Osteoblast (primary cell): ENCODE results near the gene STX11. TPM values are rescaled to one million over a fixed set of nuclear protein-coding genes. Genes with fewer than 3 reads are reported as not detected.
A peak's percentile ranks its signal among the peaks of the same experiment; 100 is the strongest.

Experiments
- DNase-seq: peaks from one replicate; pipeline ENCODE4 v3.0.0; 2011; ENCODE audit warnings: low spot score, mixed read lengths; ENCODE audit not compliant: insufficient read length; ENCODE audit errors: missing footprints
- H2AFZ ChIP-seq: 2 replicates; pipeline ENCODE4 v1.6.0; 2011; ENCODE audit warnings: mild to moderate bottlenecking, low read length
- H3K27ac ChIP-seq: 2 replicates; pipeline ENCODE4 v1.5.1; 2011; ENCODE audit warnings: mild to moderate bottlenecking, low read depth, low read length, moderate library complexity
- H3K27me3 ChIP-seq: 2 replicates; pipeline ENCODE4 v1.6.0; 2012; ENCODE audit warnings: mild to moderate bottlenecking, control low read depth, inconsistent platforms, low read length, moderate library complexity; ENCODE audit not compliant: insufficient read depth
- H3K36me3 ChIP-seq: 2 replicates; pipeline ENCODE4 v1.5.1; 2011; ENCODE audit warnings: mild to moderate bottlenecking, low read length, control low read depth, moderate library complexity; ENCODE audit not compliant: insufficient read depth
- H3K4me1 ChIP-seq: 2 replicates; pipeline ENCODE4 v1.5.1; 2011; ENCODE audit warnings: mild to moderate bottlenecking, low read length, control low read depth, moderate library complexity; ENCODE audit not compliant: insufficient read depth
- H3K4me2 ChIP-seq: 2 replicates; pipeline ENCODE4 v1.6.0; 2011; ENCODE audit warnings: mild to moderate bottlenecking, low read length; ENCODE audit not compliant: insufficient read depth
- H3K4me3 ChIP-seq: fragments of 200-600 bp; sonication (generic); 3 replicates; pipeline ENCODE4 v1.5.1; 2012; ENCODE audit warnings: mild to moderate bottlenecking, low read length, inconsistent platforms; ENCODE audit not compliant: insufficient read depth
- H3K79me2 ChIP-seq: 2 replicates; pipeline ENCODE4 v1.6.0; 2012; ENCODE audit warnings: mild to moderate bottlenecking, low read length, control low read depth, inconsistent platforms; ENCODE audit not compliant: insufficient read depth
- H3K9me3 ChIP-seq: 2 replicates; pipeline ENCODE4 v1.5.1; 2011; ENCODE audit warnings: low read depth, low read length, control low read depth
- H4K20me1 ChIP-seq: 2 replicates; pipeline ENCODE4 v1.6.0; 2012; ENCODE audit warnings: mild to moderate bottlenecking, low read length, control low read depth; ENCODE audit not compliant: insufficient read depth
- CTCF ChIP-seq: IDR thresholded peaks from 2 replicates; pipeline ENCODE4 v1.5.1; 2011; ENCODE audit warnings: mild to moderate bottlenecking, low read depth, low read length, moderate library complexity; ENCODE audit errors: extremely low read depth
- total RNA-seq: library from RNA; depleted of rRNA; stranded (reverse); fragments of >200 nt; gene quantifications from 2 replicates; pipeline ENCODE4 v1.2.3, GENCODE V29; 2012

Gene STX11
- total RNA-seq, result 0.29 and 0.36 TPM in 2 replicates

DNA sequence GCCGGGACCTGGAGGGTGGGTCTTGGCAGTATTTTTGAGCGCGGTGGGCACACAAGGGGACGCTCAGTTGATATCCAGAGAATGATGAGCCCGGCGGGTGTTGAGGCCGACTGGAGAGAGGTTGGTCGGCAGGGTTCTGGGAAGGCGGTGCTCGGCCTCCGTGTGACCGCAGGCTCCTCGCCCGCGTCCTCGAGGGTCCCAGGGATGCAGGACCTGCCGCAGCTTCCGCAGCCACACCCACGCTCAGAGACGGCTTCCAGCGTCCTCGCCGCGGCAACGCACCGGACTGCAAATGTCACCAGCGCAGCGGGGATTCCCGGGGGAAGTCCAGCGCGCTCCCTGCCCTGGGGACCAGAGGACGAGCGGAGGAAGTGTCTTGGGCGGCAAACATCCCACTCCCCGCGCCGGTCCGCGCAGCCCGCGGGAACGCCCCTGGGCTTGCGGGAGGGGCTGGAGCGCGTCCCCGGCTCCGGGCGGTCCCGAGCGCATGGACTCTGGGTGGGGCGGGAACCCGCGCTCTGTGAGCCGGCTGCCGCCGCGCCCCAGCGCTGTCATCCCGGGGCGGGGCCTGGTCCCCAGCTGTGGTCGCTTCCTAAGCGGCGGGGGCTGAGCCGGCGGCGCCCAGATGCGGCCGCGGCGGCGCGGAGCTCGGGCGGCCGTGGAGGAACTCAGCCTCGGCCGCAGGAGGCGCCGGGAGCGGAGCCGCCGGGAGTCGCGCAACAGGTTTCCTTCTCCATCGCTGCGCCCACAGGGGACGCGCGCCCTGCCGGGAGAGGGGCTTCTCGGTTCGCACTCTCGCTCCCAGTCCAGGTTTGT is at the start of gene STX11:
Gene STX11, plus strand, starts transcription at position 624 of the 816 bp plus-strand sequence. CDS start 36,111 bp downstream, outside the sequence.
- peaks cover 18% of the 10 kb centered on the region for H3K27me3 ChIP-seq

DNA sequence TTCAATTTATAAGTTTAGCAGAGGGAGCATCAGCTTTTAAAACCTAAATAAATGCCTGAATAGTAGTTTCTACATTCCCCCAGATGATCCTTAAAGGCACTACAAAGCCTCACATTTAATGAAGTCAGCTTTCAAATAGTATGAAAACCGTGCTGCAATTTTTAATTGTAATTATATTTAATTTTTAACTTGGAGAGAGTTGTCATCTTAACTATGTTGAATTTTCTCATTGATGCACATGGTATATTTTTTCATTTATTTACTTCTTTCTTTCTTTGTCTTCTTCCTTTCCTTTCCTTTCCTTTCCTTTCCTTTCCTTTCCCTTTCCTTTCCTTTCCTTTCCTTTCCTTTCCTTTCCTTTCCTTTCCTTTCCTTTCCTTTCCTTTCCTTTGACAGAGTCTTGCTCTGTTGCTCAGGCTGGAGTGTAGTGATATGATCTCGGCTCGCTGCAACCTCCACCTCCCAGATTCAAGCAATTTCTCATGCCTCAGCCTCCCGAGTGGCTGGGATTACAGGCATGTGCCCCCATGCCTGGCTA is 47.2 kb upstream of the STX11 start:
- no peak for TF ChIP-seq CTCF
- H4K20me1 ChIP-seq, result no peaks in the 10 kb centered on the region
- no peaks in the 10 kb centered on the region for H3K36me3 ChIP-seq
- H3K27ac ChIP-seq, result no peak overlapping the region
- no peaks in the 10 kb centered on the region for H3K4me1 ChIP-seq
- no peak overlapping the region for H3K4me3 ChIP-seq
- no peak overlapping the region for H3K4me2 ChIP-seq
- no peaks in the 10 kb centered on the region for H3K9me3 ChIP-seq
- no peaks in the 10 kb centered on the region for H3K27me3 ChIP-seq
- H3K79me2 ChIP-seq, result no peaks in the 10 kb centered on the region
- no peak for DNase-seq
- H2AFZ ChIP-seq, result no peak overlapping the region

More for the DNA sequence above, at the start of gene STX11:
- H3K27ac ChIP-seq, result no peak within 1 kb of the TSS
- H3K9me3 ChIP-seq, result no peaks in the 10 kb centered on the region
- H2AFZ ChIP-seq, result peak within 1 kb of the TSS; percentile 87
- H4K20me1 ChIP-seq, result no peaks in the 10 kb centered on the region
- peak; percentile 86 for DNase-seq
- H3K79me2 ChIP-seq, result no peaks in the 10 kb centered on the region
- H3K36me3 ChIP-seq, result no peaks in the 10 kb centered on the region
- H3K4me1 ChIP-seq, result peaks cover 7% of the 10 kb centered on the region
- peak within 1 kb of the TSS; percentile 94 for H3K4me2 ChIP-seq
- H3K4me3 ChIP-seq, result peak within 1 kb of the TSS; percentile 78
- no peak for TF ChIP-seq CTCF

DNA sequence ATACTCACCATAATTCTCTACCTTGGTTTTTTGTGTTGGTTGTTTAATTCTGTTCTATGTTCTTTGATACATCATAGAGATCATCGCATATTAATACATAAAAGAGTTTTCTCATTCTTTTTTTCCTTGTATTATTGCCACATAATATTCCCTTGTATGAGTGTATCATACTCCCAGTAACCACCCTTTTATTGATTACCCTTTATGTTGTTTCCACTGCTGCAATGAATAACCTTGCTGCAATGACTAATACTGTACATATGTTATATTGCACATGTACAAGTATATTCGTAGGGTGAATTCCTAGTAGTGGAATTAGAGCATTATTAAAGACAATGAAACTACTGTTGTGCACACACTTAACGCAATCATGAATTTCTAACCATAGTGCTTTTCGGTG is 45.8 kb upstream of the STX11 start:
- TF ChIP-seq CTCF, result no peak
- no peaks in the 10 kb centered on the region for H4K20me1 ChIP-seq
- H3K4me1 ChIP-seq, result no peaks in the 10 kb centered on the region
- H3K27me3 ChIP-seq, result no peaks in the 10 kb centered on the region
- H3K4me3 ChIP-seq, result no peak overlapping the region
- no peak overlapping the region for H3K4me2 ChIP-seq
- H3K79me2 ChIP-seq, result no peaks in the 10 kb centered on the region
- no peaks in the 10 kb centered on the region for H3K9me3 ChIP-seq
- H3K27ac ChIP-seq, result no peak overlapping the region
- H3K36me3 ChIP-seq, result no peaks in the 10 kb centered on the region
- no peak overlapping the region for H2AFZ ChIP-seq
- DNase-seq, result no peak

- Histone ChIP-seq H3K4me1 (no peaks in the 10 kb centered on the region), H4K20me1 (no peaks in the 10 kb centered on the region), H3K36me3 (no peaks in the 10 kb centered on the region), H3K27me3 (no peaks in the 10 kb centered on the region), H3K27ac (no peak overlapping the region), H3K79me2 (no peaks in the 10 kb centered on the region), H2AFZ (no peak overlapping the region), H3K4me3 (no peak overlapping the region), H3K9me3 (no peaks in the 10 kb centered on the region), H3K4me2 (no peak overlapping the region)
- DNase-seq, result peak; percentile 79
- peak; percentile 70 for TF ChIP-seq CTCF
Observed at GRCh38 chr6:144104898-144105487, 45.3 kb upstream of the STX11 start.
